C4-2B (cell line): ENCODE data around the gene TNFAIP8L3.

Experiments
- CTCF ChIP-seq: fragments of 450-650 bp; conservative IDR thresholded peaks from 2 replicates; pipeline ENCODE4 v1.5.1; 2017; ENCODE audit warnings: mild to moderate bottlenecking
- ZFX ChIP-seq: fragments of 450-650 bp; IDR thresholded peaks from 2 replicates; pipeline ENCODE4 v1.6.1; 2017

- TF ChIP-seq CTCF (no peak), ZFX (no peak)
Observed at GRCh38 chr15:51088585-51088984, 6.1 kb downstream of the TNFAIP8L3 start.
